Activated CD8-positive, alpha-beta T cell treated with anti-CD3 and anti-CD28 coated beads for 36 hours (primary cell): ENCODE results near the gene THAP3. TPM values are rescaled to one million over a fixed set of nuclear protein-coding genes. Genes with fewer than 3 reads are reported as not detected.
A peak's percentile ranks its signal among the peaks of the same experiment; 100 is the strongest.

Experiments
- ATAC-seq: fragments of 200-7000 bp; cut with Tn5 transposase; one replicate; pipeline ENCODE4 v1.10.0; 2021; ENCODE audit warnings: mild to moderate bottlenecking, moderate library complexity
- CTCF ChIA-PET: fragments of 350-600 bp; sonication (Branson Sonifier 250); formaldehyde crosslinking; loops from one replicate; lab custom pipeline; 2021; ENCODE audit warnings: antibody characterized with exemption; lab: Charles Lee
- POLR2A ChIA-PET: fragments of 350-600 bp; sonication (Branson Sonifier 250); formaldehyde crosslinking; loops from one replicate; lab custom pipeline; 2021; ENCODE audit warnings: antibody characterized with exemption; lab: Charles Lee
- DNase-seq: peaks from one replicate; pipeline ENCODE4 v3.0.0-alpha.2; 2020
- H3K27ac Mint-ChIP-seq: one replicate; pipeline ENCODE4 v1.8.0; 2021; ENCODE audit warnings: mild to moderate bottlenecking, mixed read lengths
- H3K27me3 Mint-ChIP-seq: one replicate; pipeline ENCODE4 v1.8.0; 2021; ENCODE audit warnings: mixed read lengths
- H3K36me3 Mint-ChIP-seq: one replicate; pipeline ENCODE4 v1.8.0; 2021; ENCODE audit warnings: low read depth, mixed read lengths
- H3K4me1 Mint-ChIP-seq: one replicate; pipeline ENCODE4 v1.8.0; 2021; ENCODE audit warnings: low read depth, mixed read lengths
- H3K4me3 Mint-ChIP-seq: one replicate; pipeline ENCODE4 v1.8.0; 2021; ENCODE audit warnings: mild to moderate bottlenecking, moderate library complexity, mixed read lengths
- H3K9me3 Mint-ChIP-seq: one replicate; pipeline ENCODE4 v1.8.0; 2021; ENCODE audit warnings: mixed read lengths
- intact Hi-C: fragments of 100-400 bp; cut with micrococcal nuclease; formaldehyde crosslinking; loops from one replicate; pipeline ENCODE4 v1.10.0; 2022
- total RNA-seq, 2 experiments: library from RNA; stranded (reverse); gene quantifications; one replicate each; pipeline ENCODE4 v1.2.3, GENCODE V29; 2021
- TF ChIP-seq, protein P1 (sequence below): fragments of 200-600 bp; IDR thresholded peaks from one replicate; pipeline ENCODE4 v1.8.0; 2022; ENCODE audit warnings: antibody characterized with exemption, mild to moderate bottlenecking

The THAP3 gene
- total RNA-seq, 2 experiments from 2014 or later: 19.0 to 24.5 TPM

DNA sequence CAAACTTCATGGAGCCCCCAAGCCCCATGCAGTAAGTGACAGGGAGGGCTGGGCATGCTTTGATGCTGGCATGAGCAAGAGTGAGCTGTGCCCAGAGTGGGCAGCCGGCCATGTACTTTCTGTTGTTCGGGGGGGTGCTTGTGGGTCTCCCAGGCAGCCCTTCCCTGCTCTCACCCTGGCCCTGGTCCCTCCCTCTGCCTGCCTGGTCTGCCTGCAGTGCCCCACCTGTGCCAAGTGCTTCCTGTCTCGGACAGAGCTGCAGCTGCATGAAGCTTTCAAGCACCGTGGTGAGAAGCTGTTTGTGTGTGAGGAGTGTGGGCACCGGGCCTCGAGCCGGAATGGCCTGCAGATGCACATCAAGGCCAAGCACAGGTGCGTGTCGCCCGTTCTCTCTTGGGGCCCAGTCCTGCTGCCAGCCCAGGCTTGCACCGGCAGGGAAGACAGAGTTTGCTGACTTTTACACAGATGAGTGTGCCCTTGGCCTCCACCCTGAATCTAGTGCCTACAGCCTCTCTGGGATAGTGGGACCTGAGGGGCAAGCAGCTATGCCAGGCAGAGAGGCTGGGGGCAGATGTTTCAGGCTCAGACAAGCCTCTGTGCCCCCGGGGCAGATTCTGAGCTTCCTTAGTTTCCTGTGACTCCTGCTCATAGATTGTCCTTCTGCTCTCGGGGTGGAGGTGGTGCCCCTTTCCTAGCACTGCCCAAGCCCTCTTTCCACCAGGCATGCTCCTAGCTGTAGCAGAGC, 37.2 kb upstream of the THAP3 start:
- CTCF ChIA-PET: interaction anchor here (1.5 kb wide), 1 partner anchor 13 kb away, joined by 7 read pairs; no protein-coding TSS in a partner anchor
- ATAC-seq: no peak
- H3K36me3 Mint-ChIP-seq: peaks cover 6% of the 10 kb centered on the region

DNA sequence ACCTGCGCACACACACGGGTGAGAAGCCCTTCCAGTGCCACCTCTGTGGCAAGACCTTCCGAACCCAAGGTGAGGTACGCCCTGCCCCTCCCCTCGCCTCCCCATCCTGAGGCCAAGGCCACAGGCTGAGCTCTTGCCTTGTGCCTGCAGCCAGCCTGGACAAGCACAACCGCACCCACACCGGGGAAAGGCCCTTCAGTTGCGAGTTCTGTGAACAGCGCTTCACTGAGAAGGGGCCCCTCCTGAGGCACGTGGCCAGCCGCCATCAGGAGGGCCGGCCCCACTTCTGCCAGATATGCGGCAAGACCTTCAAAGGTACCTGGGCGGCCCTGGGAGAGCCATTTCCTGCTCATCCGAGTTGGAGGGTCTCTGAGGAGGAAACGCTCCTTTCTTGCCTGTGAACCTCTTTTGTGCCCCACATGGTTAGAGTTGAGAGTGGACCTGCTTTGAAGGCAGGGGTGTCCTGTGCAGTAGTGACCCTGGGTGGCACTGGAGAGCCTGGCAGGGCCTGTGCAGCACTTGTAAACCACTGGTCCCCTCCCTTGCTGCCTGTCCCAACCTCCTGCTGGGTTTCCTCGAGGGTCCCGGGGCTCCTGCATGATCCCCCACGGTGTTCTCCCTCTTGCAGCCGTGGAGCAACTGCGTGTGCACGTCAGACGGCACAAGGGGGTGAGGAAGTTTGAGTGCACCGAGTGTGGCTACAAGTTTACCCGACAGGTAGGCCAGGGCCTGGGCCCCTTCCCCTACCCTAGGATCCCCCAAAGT, 36.4 kb upstream of the THAP3 start:
- H3K36me3 Mint-ChIP-seq: peaks cover 5% of the 10 kb centered on the region
- no peaks in the 10 kb centered on the region for H3K9me3 Mint-ChIP-seq
- ChIA-PET POLR2A (interaction anchor here (2.0 kb wide), 2 partner anchors 9 to 10 kb away, joined by 6 to 13 read pairs; partner anchors contain the start of gene ZBTB48), CTCF (interaction anchor here (0.9 to 1.5 kb wide), 2 partner anchors 12 to 15 kb away, joined by 3 to 7 read pairs; no protein-coding TSS in a partner anchor)
- TF ChIP-seq, protein P1, sequence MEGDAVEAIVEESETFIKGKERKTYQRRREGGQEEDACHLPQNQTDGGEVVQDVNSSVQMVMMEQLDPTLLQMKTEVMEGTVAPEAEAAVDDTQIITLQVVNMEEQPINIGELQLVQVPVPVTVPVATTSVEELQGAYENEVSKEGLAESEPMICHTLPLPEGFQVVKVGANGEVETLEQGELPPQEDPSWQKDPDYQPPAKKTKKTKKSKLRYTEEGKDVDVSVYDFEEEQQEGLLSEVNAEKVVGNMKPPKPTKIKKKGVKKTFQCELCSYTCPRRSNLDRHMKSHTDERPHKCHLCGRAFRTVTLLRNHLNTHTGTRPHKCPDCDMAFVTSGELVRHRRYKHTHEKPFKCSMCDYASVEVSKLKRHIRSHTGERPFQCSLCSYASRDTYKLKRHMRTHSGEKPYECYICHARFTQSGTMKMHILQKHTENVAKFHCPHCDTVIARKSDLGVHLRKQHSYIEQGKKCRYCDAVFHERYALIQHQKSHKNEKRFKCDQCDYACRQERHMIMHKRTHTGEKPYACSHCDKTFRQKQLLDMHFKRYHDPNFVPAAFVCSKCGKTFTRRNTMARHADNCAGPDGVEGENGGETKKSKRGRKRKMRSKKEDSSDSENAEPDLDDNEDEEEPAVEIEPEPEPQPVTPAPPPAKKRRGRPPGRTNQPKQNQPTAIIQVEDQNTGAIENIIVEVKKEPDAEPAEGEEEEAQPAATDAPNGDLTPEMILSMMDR: no peak
- H3K27ac Mint-ChIP-seq: peak overlapping the region; percentile 16
- DNase-seq: no peak
- peaks cover 22% of the 10 kb centered on the region for H3K4me1 Mint-ChIP-seq
- no peaks in the 10 kb centered on the region for H3K27me3 Mint-ChIP-seq
- intact Hi-C loops: no loop called here
- no peak for ATAC-seq
- H3K4me3 Mint-ChIP-seq: no peak overlapping the region

More for the DNA sequence above, 37.2 kb upstream of the THAP3 start:
- intact Hi-C loops: no loop called here
- H3K4me1 Mint-ChIP-seq: peaks cover 24% of the 10 kb centered on the region
- H3K4me3 Mint-ChIP-seq: no peak overlapping the region
- no peaks in the 10 kb centered on the region for H3K9me3 Mint-ChIP-seq
- H3K27ac Mint-ChIP-seq: peak overlapping the region; percentile 52
- TF ChIP-seq, protein P1: no peak
- H3K27me3 Mint-ChIP-seq: no peaks in the 10 kb centered on the region
- DNase-seq: no peak
- POLR2A ChIA-PET: interaction anchor here (0.7 to 1.5 kb wide), 2 partner anchors 13 to 15 kb away, joined by 3 to 5 read pairs; no protein-coding TSS in a partner anchor

DNA sequence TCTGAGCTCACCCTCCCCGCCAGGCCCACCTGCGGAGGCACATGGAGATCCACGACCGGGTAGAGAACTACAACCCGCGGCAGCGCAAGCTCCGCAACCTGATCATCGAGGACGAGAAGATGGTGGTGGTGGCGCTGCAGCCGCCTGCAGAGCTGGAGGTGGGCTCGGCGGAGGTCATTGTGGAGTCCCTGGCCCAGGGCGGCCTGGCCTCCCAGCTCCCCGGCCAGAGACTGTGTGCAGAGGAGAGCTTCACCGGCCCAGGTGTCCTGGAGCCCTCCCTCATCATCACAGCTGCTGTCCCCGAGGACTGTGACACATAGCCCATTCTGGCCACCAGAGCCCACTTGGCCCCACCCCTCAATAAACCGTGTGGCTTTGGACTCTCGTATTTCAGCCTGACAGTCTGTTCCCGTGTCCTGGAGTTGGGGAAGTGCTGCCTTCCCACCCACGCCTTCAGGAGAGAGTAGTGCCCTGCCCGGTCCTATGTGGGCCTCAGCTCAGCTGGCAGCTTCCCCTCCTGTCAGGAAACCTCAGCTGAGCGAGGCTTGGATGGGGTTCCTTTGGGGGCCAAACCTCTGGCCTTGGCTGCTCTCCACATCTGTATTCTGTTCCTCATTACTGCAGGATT, 35.7 kb upstream of the THAP3 start:
- TF ChIP-seq, protein P1: no peak
- Mint-ChIP-seq H3K36me3 (peaks cover 8% of the 10 kb centered on the region), H3K4me3 (no peak overlapping the region), H3K27ac (no peak overlapping the region), H3K27me3 (no peaks in the 10 kb centered on the region), H3K4me1 (peaks cover 25% of the 10 kb centered on the region), H3K9me3 (no peaks in the 10 kb centered on the region)
- ATAC-seq (no peak), DNase-seq (no peak)
- POLR2A ChIA-PET: interaction anchor here (0.6 to 2.0 kb wide), 5 partner anchors 9 to 36 kb away, joined by 3 to 13 read pairs (median 4); partner anchors contain the start of gene ZBTB48
- CTCF ChIA-PET: interaction anchor here (0.8 to 1.1 kb wide), 4 partner anchors 14 to 99 kb away, joined by 3 read pairs; no protein-coding TSS in a partner anchor
- intact Hi-C loops: no loop called here

DNA sequence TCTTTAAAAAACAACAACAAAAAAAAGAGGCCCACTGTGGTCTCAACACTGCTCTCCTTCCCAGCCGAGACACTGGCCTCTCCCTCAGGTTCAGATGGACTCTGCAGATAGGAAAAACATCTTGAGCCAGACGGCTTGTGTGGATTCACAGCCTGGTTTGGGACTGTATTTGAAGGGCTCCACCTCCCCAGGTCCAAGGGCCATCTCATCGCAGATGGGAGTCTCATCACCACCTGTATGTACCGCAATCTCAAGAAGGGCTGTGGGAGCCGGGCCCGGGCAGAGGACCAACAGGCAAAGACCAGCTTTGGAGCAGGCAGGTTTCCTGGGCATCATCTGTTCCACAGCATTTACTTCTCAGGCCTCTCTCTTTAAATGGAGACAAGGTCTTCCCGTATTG, 34.6 kb upstream of the THAP3 start:
- Mint-ChIP-seq H3K36me3 (peaks cover 13% of the 10 kb centered on the region), H3K27me3 (no peaks in the 10 kb centered on the region), H3K27ac (peak overlapping the region; percentile 19), H3K4me1 (peaks cover 21% of the 10 kb centered on the region), H3K9me3 (no peaks in the 10 kb centered on the region), H3K4me3 (no peak overlapping the region)
- ATAC-seq (no peak), DNase-seq (no peak)
- POLR2A ChIA-PET: interaction anchor here (0.6 to 2.0 kb wide), 5 partner anchors 9 to 37 kb away, joined by 3 to 13 read pairs (median 4); partner anchors contain the start of gene ZBTB48
- CTCF ChIA-PET: interaction anchor here (0.8 to 0.9 kb wide), 2 partner anchors 37 to 56 kb away, joined by 3 read pairs; no protein-coding TSS in a partner anchor
- TF ChIP-seq, protein P1: no peak
- intact Hi-C loops: no loop called here
